Mucosa of stomach (tissue), 1 donor: ENCODE results near the gene POLN.

Source experiments
- H3K27me3 ChIP-seq: one replicate; pipeline ENCODE4 v1.7.0; 2013; ENCODE audit warnings: mild to moderate bottlenecking, low read length; ENCODE audit not compliant: control insufficient read depth, insufficient read depth
- H3K36me3 ChIP-seq: one replicate; pipeline ENCODE4 v1.7.0; 2013; ENCODE audit warnings: low read length; ENCODE audit not compliant: control insufficient read depth, insufficient read depth
- H3K4me1 ChIP-seq: one replicate; pipeline ENCODE4 v1.7.0; 2013; ENCODE audit warnings: mild to moderate bottlenecking, low read length; ENCODE audit not compliant: control insufficient read depth, insufficient read depth
- H3K4me3 ChIP-seq: one replicate; pipeline ENCODE4 v1.7.0; 2013; ENCODE audit warnings: low read length
- H3K9ac ChIP-seq: one replicate; pipeline ENCODE4 v1.7.0; 2013; ENCODE audit warnings: mild to moderate bottlenecking, low read length, moderate library complexity
- H3K9me3 ChIP-seq: one replicate; pipeline ENCODE4 v1.7.0; 2013; ENCODE audit warnings: mild to moderate bottlenecking, low read length, moderate library complexity; ENCODE audit not compliant: control insufficient read depth
- donor health status: Pancreatic carcinoma.

POLN gene

DNA sequence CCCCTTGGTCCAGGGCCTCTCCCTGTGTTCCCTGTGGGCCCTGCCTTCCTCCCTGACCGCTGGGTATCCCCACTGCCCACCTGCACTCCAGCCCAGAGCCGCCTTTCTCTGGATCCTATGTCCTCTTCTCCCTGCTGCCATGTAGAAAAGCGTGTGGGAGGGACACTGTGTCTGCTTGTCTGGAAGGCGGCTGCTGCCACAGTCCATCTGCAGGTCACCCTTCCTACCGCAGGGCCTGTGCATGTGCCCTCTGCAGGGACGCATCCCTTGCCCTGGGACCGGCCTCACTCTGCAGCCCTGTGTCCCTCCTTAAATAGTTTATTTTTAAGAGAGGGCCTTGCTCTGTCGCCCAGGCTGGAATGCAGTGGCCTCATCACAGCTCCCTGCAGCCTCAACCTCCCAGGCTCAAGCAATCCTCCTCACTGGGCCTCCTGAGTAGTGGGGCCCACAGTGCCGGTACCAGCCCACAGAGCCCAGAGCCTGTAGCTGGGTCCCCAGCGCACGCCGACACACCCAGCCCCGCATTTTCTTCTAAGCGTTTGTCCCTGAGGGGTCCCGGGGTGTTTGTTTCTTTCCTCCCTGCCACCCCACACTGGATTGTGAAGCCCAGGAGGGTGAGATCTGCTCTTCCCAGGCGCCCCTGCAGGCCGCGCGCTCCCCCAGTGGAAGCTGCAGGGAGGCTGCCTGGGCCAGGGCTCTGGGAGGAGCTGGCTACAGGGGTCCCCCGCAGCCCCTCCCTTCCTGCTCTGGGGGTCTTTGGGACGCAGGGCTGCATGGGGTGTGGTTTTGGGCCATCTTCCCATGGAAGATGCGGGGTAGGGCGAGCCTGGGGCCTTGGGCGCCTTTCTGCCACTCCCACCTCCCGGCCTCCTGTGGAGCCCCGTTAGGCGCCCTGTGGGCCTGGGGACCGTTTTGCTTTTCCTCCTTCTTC is 195.6 kb downstream of the POLN start:
- Histone ChIP-seq H3K27me3 (peaks cover 36% of the 10 kb centered on the region), H3K9me3 (no peaks in the 10 kb centered on the region), H3K9ac (no peak overlapping the region), H3K4me1 (peaks cover 5% of the 10 kb centered on the region), H3K4me3 (no peak overlapping the region), H3K36me3 (no peaks in the 10 kb centered on the region)

DNA sequence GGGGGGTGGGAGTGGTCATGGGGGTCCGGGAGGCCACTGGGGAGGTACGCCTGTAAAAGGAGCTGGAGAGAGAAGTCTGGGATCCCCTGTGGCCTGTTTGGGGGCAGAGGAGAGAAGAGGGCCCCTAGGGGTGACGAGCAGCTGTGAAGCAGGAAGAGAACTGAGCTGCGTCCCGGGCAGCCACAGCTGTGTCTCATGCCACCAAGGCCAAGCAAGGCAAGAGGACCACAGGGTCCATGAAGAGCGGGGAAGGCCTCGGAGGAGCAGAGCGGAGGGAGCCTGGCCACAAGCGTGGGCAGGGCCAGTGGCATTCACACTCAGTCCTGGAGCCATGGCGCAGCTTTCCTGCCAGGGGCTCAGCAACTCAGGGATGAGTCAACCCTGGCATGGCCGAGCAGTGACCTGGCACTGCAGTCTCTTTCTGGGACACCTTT is 196.4 kb downstream of the POLN start:
- no peaks in the 10 kb centered on the region for H3K9me3 ChIP-seq
- no peaks in the 10 kb centered on the region for H3K36me3 ChIP-seq
- peaks cover 33% of the 10 kb centered on the region for H3K27me3 ChIP-seq
- no peak overlapping the region for H3K9ac ChIP-seq
- H3K4me1 ChIP-seq = peaks cover 7% of the 10 kb centered on the region
- no peak overlapping the region for H3K4me3 ChIP-seq

DNA sequence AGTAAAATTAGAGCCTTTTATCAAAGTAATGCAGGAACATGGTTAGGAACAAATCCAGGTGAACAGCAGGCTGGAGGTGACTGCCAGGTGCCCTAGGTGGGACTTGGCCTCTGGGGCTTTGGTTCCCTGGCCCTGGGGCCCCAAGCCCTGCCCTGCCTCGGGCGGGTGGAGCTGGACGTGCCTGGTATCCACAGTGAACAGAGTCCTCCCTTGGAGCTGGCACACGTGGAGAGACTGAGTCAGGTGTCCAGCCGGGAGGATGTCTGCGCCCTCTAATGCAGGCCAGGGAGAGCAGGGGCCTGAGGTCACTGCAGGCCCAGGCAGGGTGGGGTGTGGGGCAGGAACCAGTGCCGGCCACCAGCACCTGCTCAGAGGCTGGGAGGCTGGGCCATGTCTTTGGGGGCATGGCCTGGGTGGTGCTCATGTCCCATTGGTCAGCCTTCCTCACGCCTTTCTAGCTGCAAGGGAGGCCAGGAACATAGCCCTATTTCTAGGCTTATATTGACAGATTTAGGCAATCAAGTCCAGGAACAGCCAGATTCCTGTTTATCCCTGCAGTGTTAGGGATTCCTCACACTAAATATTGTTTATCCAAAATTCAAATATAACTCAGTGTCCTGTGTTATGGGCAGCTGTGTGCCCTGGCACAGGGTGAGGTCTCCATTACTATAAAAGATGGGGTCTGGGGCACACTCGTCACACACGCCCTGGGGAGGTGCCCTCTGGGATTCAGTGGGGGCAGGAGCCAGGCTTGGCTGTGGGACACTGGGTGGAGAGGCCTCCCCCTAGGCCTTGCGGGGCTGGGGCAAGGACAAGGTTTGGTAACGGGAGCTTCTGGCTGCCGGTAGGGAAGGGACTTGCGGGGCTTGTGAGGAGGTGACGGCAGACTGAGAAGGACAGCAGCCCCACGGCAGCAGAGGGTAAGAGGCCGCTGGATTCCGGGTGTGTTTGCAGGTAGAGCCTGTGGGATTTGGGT is 197.1 kb downstream of the POLN start:
- Histone ChIP-seq H3K36me3 (no peaks in the 10 kb centered on the region), H3K27me3 (peaks cover 38% of the 10 kb centered on the region), H3K9me3 (no peaks in the 10 kb centered on the region), H3K9ac (no peak overlapping the region), H3K4me3 (no peak overlapping the region), H3K4me1 (peaks cover 7% of the 10 kb centered on the region)

- Histone ChIP-seq H3K9ac (no peak overlapping the region), H3K27me3 (peaks cover 39% of the 10 kb centered on the region), H3K9me3 (no peaks in the 10 kb centered on the region), H3K4me3 (no peak overlapping the region), H3K4me1 (peaks cover 7% of the 10 kb centered on the region), H3K36me3 (no peaks in the 10 kb centered on the region)
Observed at GRCh38 chr4:2044119-2044485, 197.8 kb downstream of the POLN start.

GRCh38 chr4:2043396-2044118 is 198.4 kb downstream of the POLN start:
- H3K4me1 ChIP-seq = peaks cover 7% of the 10 kb centered on the region
- H3K27me3 ChIP-seq = peaks cover 39% of the 10 kb centered on the region
- H3K4me3 ChIP-seq = no peak overlapping the region
- no peaks in the 10 kb centered on the region for H3K36me3 ChIP-seq
- H3K9ac ChIP-seq = no peak overlapping the region
- H3K9me3 ChIP-seq = no peaks in the 10 kb centered on the region

- Histone ChIP-seq H3K27me3 (peaks cover 39% of the 10 kb centered on the region), H3K9ac (no peak overlapping the region)
Observed at GRCh38 chr4:2042947-2043395, 198.9 kb downstream of the POLN start.

DNA sequence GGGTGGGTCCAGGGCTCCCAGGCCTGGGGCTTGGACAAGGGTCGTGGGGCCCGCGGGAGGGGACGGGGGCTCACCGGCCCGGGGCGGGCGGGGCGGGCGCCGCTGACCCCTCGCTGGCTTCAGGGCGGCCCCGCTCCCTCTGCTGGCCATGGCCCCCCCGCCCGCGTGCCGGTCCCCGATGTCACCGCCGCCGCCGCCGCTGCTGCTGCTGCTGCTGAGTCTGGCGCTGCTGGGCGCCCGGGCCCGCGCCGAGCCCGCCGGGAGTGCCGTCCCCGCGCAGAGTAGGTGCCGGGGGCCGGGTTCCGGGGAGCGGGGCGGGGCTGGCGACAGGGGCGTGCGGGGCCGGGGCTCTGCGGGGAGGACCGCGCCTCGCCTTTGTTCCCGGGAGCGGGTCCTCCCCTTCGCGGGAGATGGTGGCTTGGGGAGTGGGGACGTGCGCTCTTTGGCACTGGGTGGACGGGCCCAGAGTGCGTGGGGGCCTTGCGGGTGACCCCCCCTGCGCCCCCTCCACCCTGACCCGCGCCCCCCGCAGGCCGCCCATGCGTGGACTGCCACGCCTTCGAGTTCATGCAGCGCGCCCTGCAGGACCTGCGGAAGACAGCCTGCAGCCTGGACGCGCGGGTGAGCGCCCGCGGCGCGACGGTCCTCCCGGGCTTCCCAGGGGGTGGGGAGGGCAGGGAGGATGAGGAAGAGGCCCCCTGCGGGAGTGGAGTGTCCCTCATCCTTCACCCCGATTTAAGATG is 199.5 kb downstream of the POLN start:
- Histone ChIP-seq H3K36me3 (no peaks in the 10 kb centered on the region), H3K9me3 (no peaks in the 10 kb centered on the region), H3K4me3 (no peak overlapping the region), H3K4me1 (peaks cover 7% of the 10 kb centered on the region), H3K27me3 (peaks cover 34% of the 10 kb centered on the region), H3K9ac (no peak overlapping the region)

More at GRCh38 chr4:2042947-2043395, 198.9 kb downstream of the POLN start:
- Histone ChIP-seq H3K9me3 (no peaks in the 10 kb centered on the region), H3K4me3 (no peak overlapping the region), H3K4me1 (peaks cover 7% of the 10 kb centered on the region), H3K36me3 (no peaks in the 10 kb centered on the region)

DNA sequence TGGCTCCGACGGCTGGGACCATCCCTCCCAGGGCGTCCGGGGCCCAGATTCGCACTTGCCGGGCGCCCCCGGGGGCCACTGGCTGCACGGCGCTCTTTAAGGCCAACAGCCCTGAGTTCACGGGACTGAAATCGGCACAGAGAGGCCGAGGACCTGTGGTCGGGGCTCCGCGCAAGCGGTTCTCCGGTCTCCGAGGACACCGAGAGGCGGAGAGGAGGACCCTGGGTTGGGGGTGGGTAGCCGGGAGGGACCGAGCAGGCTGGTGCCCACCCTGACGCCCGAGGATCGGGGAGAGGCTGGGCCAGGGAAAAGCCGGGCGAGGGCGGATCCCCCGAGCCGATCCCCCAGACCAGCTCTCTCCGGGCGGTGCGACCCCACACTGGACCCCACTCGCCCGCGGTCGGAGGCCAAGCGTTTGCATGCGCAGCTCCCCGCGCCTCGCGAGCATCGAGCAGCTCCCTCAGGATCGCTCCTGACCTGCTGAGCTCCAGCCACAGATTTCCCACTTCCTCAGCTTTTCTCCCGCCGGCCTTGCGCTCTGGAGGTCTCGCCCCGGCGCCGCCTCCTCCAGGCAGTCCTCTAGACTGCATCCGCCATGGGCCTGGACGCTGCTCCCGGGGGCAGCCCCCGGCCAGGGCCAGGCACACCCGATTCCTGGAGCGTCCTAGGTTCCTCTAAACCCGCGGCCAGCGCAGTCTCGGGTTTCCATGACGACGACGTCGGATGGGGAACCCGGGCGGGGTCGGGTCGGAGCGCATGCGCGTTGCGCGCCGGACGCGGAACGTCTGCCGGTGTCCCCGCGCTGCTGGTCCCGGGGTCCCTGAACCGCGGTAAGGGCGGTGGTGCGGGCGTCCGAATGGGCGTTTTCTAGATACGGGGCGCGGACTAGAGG is 200.4 kb downstream of the POLN start:
- H3K9ac ChIP-seq = peak overlapping the region; percentile 34
- peaks cover 7% of the 10 kb centered on the region for H3K4me1 ChIP-seq
- no peaks in the 10 kb centered on the region for H3K36me3 ChIP-seq
- H3K9me3 ChIP-seq = no peaks in the 10 kb centered on the region
- peaks cover 33% of the 10 kb centered on the region for H3K27me3 ChIP-seq
- peak overlapping the region; percentile 46 for H3K4me3 ChIP-seq

DNA sequence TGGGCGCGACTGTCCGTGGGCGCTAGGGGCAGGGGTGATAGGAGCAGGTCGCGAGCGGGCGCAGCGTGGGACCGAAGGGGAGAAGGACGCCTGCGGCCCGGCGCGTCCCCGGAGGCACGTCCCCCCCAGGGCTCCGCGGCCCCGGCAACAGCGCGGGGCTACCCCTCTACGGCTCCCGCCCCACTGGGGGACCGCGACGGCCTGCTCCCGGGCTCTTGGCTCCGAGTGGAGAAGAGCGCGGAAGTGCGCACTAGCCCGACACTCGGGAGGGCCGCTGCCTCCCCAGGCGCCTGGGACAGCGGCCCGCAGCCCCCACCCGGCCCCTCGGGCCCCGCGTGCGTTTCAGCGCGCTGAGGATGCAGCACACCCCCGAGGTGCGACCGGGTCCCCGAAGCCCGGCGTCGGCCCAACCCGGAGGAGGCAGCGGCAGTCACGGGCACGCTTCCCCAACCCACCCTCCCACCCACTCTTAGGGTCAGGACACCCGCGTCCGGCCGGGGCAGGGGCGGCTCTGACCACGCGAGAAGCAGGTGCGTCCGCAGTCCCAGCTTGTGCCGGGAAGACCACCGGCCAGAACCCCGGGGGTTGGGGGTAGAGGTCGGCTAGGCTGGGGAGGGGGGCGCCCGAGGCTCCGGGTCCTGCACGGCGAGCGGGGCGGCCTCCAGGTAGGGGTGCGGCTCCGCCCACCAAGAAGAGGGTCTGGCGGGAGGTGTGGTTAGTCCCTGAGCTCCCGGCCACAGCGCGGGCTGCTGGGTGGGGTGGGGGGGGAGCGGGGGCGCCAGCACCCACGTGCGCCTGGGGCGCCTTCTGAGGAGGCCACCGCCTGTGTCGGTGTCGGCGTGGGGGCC is 201.3 kb downstream of the POLN start:
- no peak overlapping the region for H3K9ac ChIP-seq
- no peak overlapping the region for H3K4me3 ChIP-seq
- H3K9me3 ChIP-seq = no peaks in the 10 kb centered on the region
- H3K27me3 ChIP-seq = peaks cover 33% of the 10 kb centered on the region
- peaks cover 7% of the 10 kb centered on the region for H3K4me1 ChIP-seq
- H3K36me3 ChIP-seq = no peaks in the 10 kb centered on the region

GRCh38 chr4:2036866-2037265 is 205.1 kb downstream of the POLN start:
- Histone ChIP-seq H3K27me3 (peaks cover 21% of the 10 kb centered on the region), H3K4me3 (no peak overlapping the region)

More at GRCh38 chr4:2036866-2037265, 205.1 kb downstream of the POLN start:
- H3K4me1 ChIP-seq = peaks cover 7% of the 10 kb centered on the region
- H3K36me3 ChIP-seq = no peaks in the 10 kb centered on the region
- no peaks in the 10 kb centered on the region for H3K9me3 ChIP-seq
- no peak overlapping the region for H3K9ac ChIP-seq
